Left colon (tissue), 2 donors: ENCODE measurements around the gene NR4A3. TPM values are rescaled to one million over a fixed set of nuclear protein-coding genes. Genes with fewer than 3 reads are reported as not detected.

Experiments
- ATAC-seq: fragments of 200-7000 bp; cut with Tn5 transposase; one replicate; pipeline ENCODE4 v1.9.1; 2020; ENCODE audit warnings: mild to moderate bottlenecking, moderate library complexity
- DNase-seq, 2 donors: peaks; one replicate each; pipeline ENCODE4 v3.0.0-alpha.2; 2020
- intact Hi-C, 2 donors: fragments of 100-400 bp; cut with DNase I in 1 of 2; cut with micrococcal nuclease in 1 of 2; formaldehyde crosslinking; loops; one replicate each; pipeline versions ENCODE4 v1.11.2 to v1.14.0; 2022; cut with DNase I, micrococcal nuclease
- total RNA-seq, 2 donors: library from RNA; stranded (reverse); fragmentation: NEBNext Ultra II Directional; extraction: Animal tissue kit (Norgen Biotek cat#: 25700); gene quantifications; one replicate each; pipeline ENCODE4 v1.2.1, GENCODE V29; 2021
- donor health status: DM: no; HTN: no; CAD: no.
- donor health status: DM: yes; HTN: yes; CAD: no.

NR4A3 gene
- total RNA-seq, 2 donors from 2014 or later, result 0.61 to 3.8 TPM

- no peak for DNase-seq
- intact Hi-C loops, result no loop called here
- no peak for ATAC-seq
These were observed 85.5 kb downstream of the NR4A3 start for GRCh38 chr9:99907208-99907532.

- no peak for ATAC-seq
- no peak for DNase-seq
- intact Hi-C loops, result no loop called here
These were observed 89.9 kb downstream of the NR4A3 start for GRCh38 chr9:99911600-99911999.

Other genes starting within 250 kb of the NR4A3 start
- gene STX17, start 84.8 kb downstream of the NR4A3 start, total RNA-seq, result 10 to 100 TPM; 32.2 to 36.6 TPM